Body of pancreas (tissue), 4 donors: ENCODE results near the gene CAMKK2. TPM values are rescaled to one million over a fixed set of nuclear protein-coding genes. Genes with fewer than 3 reads are reported as not detected.

Source experiments
- ATAC-seq: fragments of 150-250 bp; one replicate; pipeline ENCODE4 v1.9.1; 2016
- DNase-seq, 4 donors: peaks; one replicate each; pipeline ENCODE4 v3.0.0-alpha.2; 2019
- H3K27ac ChIP-seq, 4 donors: fragments of 200-600 bp; sonication (generic); 1 replicate in 3 of 4; 2 replicates in 1 of 4; pipeline versions ENCODE4 v1.5.1 to v1.6.1; 2016 to 2019; ENCODE audit warnings: mild to moderate bottlenecking in 1 of 4, mixed read lengths in 1 of 4, moderate library complexity in 1 of 4
- H3K27me3 ChIP-seq, 2 donors: fragments of 200-600 bp; sonication (generic); one replicate each; pipeline ENCODE4 v1.6.0; 2016; ENCODE audit warnings: mild to moderate bottlenecking in 1 of 2
- H3K36me3 ChIP-seq, 2 donors: fragments of 200-600 bp; sonication (generic); replicated peaks in 1 of 2; 2 replicates each; pipeline ENCODE4 v1.5.1; 2016; ENCODE audit warnings: low read depth in 2 of 2; ENCODE audit not compliant: insufficient read depth in 1 of 2
- H3K4me1 ChIP-seq: fragments of 200-600 bp; sonication (generic); one replicate; pipeline ENCODE4 v1.6.0; 2016
- H3K4me3 ChIP-seq, 2 donors: fragments of 200-600 bp; sonication (generic); 1 replicate in 1 of 2; 2 replicates in 1 of 2; pipeline ENCODE4 v1.5.1; 2016 to 2019
- H3K9me3 ChIP-seq, 3 donors: fragments of 200-600 bp; sonication (generic); 1 replicate in 2 of 3; 2 replicates in 1 of 3; pipeline ENCODE4 v1.5.1; 2016
- CTCF ChIP-seq, 7 experiments: fragments of 450-650 bp in 4 of 7; fragments of 200-600 bp in 3 of 7; sonication (generic) in 3 of 7; IDR thresholded peaks; one replicate each; pipeline ENCODE4 v1.5.1; 2016 to 2019; ENCODE audit warnings: antibody characterized with exemption in 7 of 7
- POLR2A ChIP-seq, 3 donors: fragments of 450-650 bp; IDR thresholded peaks; one replicate each; pipeline ENCODE4 v1.6.1; 2016; ENCODE audit warnings: antibody characterized with exemption in 3 of 3, mild to moderate bottlenecking in 2 of 3
- WGBS, 2 donors: methylation state at CpG; one replicate each; pipeline ENCODE4 v1.1.5; 2017; 5-methylcytosine and 5-hydroxymethylcytosine counted together
- intact Hi-C: fragments of 100-400 bp; cut with DNase I; formaldehyde crosslinking; loops from one replicate; pipeline ENCODE4 v1.15.1; 2023
- total RNA-seq, 2 donors: library from RNA; depleted of rRNA; stranded (reverse); fragments of >200 nt; gene quantifications; one replicate each; pipeline ENCODE4 v1.1.0, GENCODE V29; 2016

CAMKK2 gene
- total RNA-seq, 2 donors from 2014 or later, result 17.4 to 70.5 TPM

- 70 to 86% methylated on average over 12 to 15 of the region's 15 CpGs for WGBS, 2 donors
- no peak overlapping the region for H3K4me3 ChIP-seq
- intact Hi-C loops, result no loop called here
- H3K36me3 ChIP-seq, result peaks cover 0 to 3% of the 10 kb centered on the region in 2 donors
- peaks cover 29% of the 10 kb centered on the region for H3K4me1 ChIP-seq
- DNase-seq, result peak in 1 of 4 donors; percentile 55
- peak; percentile 30 for ATAC-seq
- H3K27me3 ChIP-seq, result no peaks in the 10 kb centered on the region
- H3K9me3 ChIP-seq, result no peaks in the 10 kb centered on the region
- no peak for TF ChIP-seq POLR2A (IDR thresholded peaks at IDR 0.05)
- peak overlapping the region; percentile 18 to 76 (median 42) for H3K27ac ChIP-seq
Observed at GRCh38 chr12:121278169-121279070, 18.1 kb downstream of the CAMKK2 start.

- no peaks in the 10 kb centered on the region for H3K27me3 ChIP-seq
- H3K9me3 ChIP-seq, result no peaks in the 10 kb centered on the region
- H3K4me1 ChIP-seq, result peaks cover 25% of the 10 kb centered on the region
- intact Hi-C loops, result no loop called here
- ATAC-seq (no peak), DNase-seq (no peak)
- WGBS, 2 donors, result 74 to 88% methylated on average over 6 of the region's 6 CpGs
- peak overlapping the region in 1 of 4 donors; percentile 23 for H3K27ac ChIP-seq
- peaks cover 0 to 3% of the 10 kb centered on the region in 2 donors for H3K36me3 ChIP-seq
- TF ChIP-seq POLR2A (IDR thresholded peaks at IDR 0.05), result no peak
- no peak for TF ChIP-seq CTCF (IDR thresholded peaks at IDR 0.05)
- no peak overlapping the region for H3K4me3 ChIP-seq
Observed at GRCh38 chr12:121277374-121277759, 19.1 kb downstream of the CAMKK2 start.

- H3K27me3 ChIP-seq, result no peaks in the 10 kb centered on the region
- H3K4me3 ChIP-seq, result no peak overlapping the region
- intact Hi-C loops, result no loop called here
- no peak for DNase-seq
- ATAC-seq, result no peak
- peaks cover 13% of the 10 kb centered on the region for H3K4me1 ChIP-seq
- TF ChIP-seq CTCF (IDR thresholded peaks at IDR 0.05) (no peak), POLR2A (IDR thresholded peaks at IDR 0.05) (no peak)
- no peak overlapping the region for H3K27ac ChIP-seq
- no peaks in the 10 kb centered on the region for H3K9me3 ChIP-seq
- WGBS, 2 donors, result 93 to 95% methylated on average over 3 to 28 of the region's 35 CpGs
- H3K36me3 ChIP-seq, result peaks cover 0 to 3% of the 10 kb centered on the region in 2 donors
Observed at GRCh38 chr12:121274036-121274763, 22.3 kb downstream of the CAMKK2 start.

GRCh38 chr12:121273364-121273896 lies 23.1 kb downstream of the CAMKK2 start:
- intact Hi-C loops, result no loop called here
- DNase-seq (no peak), ATAC-seq (no peak)
- H3K4me1 ChIP-seq, result peaks cover 5% of the 10 kb centered on the region
- H3K9me3 ChIP-seq, result no peaks in the 10 kb centered on the region
- no peak for TF ChIP-seq CTCF (IDR thresholded peaks at IDR 0.05)
- no peak overlapping the region for H3K27ac ChIP-seq
- 93 to 94% methylated on average over 14 of the region's 14 CpGs for WGBS, 2 donors
- H3K27me3 ChIP-seq, result no peaks in the 10 kb centered on the region
- no peak overlapping the region for H3K4me3 ChIP-seq
- H3K36me3 ChIP-seq, result peaks cover 1 to 3% of the 10 kb centered on the region in 2 donors

GRCh38 chr12:121267822-121268221 lies 28.7 kb downstream of the CAMKK2 start:
- Histone ChIP-seq H3K27ac (no peak overlapping the region), H3K4me3 (no peak overlapping the region), H3K36me3 (peaks cover 4 to 9% of the 10 kb centered on the region in 2 donors), H3K27me3 (no peaks in the 10 kb centered on the region), H3K9me3 (no peaks in the 10 kb centered on the region), H3K4me1 (no peaks in the 10 kb centered on the region)
- TF ChIP-seq CTCF (IDR thresholded peaks at IDR 0.05), result no peak
- no peak for TF ChIP-seq POLR2A (IDR thresholded peaks at IDR 0.05)
- DNase-seq (no peak), ATAC-seq (no peak)
- intact Hi-C loops, result no loop called here
- WGBS, 2 donors, result 100% methylated on average over 1 of the region's 1 CpG
